ENCODE measurements around the gene SKIC8.

Gene SKIC8

GRCh38 chr15:78272316-78272715 lies 27.1 kb downstream of the SKIC8 start:
- TF ChIP-seq REST (IDR thresholded peaks at IDR 0.05; ENCODE audit: insufficient read depth in 1 of 2, low read depth in 2 of 2, low read length in 2 of 2) = no peak
- TF ChIP-seq TAF1 (IDR thresholded peaks at IDR 0.05; ENCODE audit: borderline replicate concordance, insufficient read depth, low read length) = no peak
- TF ChIP-seq SIN3A (IDR thresholded peaks at IDR 0.05; ENCODE audit: borderline replicate concordance, insufficient read depth, low read length) = no peak
- no peak for TF ChIP-seq POLR2AphosphoS5 (IDR thresholded peaks at IDR 0.05; ENCODE audit: low read depth, low read length)

- TF ChIP-seq SIN3A (IDR thresholded peaks at IDR 0.05; ENCODE audit: borderline replicate concordance, insufficient read depth, low read length) = no peak
Observed at GRCh38 chr15:78266806-78267205, 32.6 kb downstream of the SKIC8 start.

DNA sequence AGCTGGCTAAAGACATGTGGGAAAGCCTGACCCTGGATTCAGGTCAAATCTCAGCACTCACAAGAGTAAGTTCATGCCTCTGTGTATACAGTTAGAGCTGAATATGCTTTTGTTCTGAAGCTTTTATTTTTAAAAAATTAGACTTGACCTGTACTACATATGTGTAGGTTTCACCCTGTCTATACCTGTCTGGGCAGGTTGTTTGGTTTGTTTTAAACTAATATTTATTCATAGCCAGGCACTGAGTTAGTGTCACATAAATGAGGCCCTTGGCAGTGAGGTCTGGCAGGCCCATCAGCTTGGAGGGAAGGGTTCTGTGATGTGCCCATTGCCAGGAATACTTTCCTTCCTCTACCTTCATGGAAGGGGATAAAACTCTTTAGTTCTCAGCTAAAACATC lies 33.2 kb downstream of the SKIC8 start:
- TF ChIP-seq POLR2AphosphoS5 (IDR thresholded peaks at IDR 0.05; ENCODE audit: low read depth, low read length) (no peak), TAF1 (IDR thresholded peaks at IDR 0.05; ENCODE audit: borderline replicate concordance, insufficient read depth, low read length) (no peak), FOXP2 (optimal IDR thresholded peaks at IDR 0.05; ENCODE audit: borderline replicate concordance, extremely low read depth, extremely low read length, insufficient read depth) (no peak), REST (IDR thresholded peaks at IDR 0.05; ENCODE audit: insufficient read depth in 1 of 2, low read depth in 2 of 2, low read length in 2 of 2) (no peak), SIN3A (IDR thresholded peaks at IDR 0.05; ENCODE audit: borderline replicate concordance, insufficient read depth, low read length) (no peak)

DNA sequence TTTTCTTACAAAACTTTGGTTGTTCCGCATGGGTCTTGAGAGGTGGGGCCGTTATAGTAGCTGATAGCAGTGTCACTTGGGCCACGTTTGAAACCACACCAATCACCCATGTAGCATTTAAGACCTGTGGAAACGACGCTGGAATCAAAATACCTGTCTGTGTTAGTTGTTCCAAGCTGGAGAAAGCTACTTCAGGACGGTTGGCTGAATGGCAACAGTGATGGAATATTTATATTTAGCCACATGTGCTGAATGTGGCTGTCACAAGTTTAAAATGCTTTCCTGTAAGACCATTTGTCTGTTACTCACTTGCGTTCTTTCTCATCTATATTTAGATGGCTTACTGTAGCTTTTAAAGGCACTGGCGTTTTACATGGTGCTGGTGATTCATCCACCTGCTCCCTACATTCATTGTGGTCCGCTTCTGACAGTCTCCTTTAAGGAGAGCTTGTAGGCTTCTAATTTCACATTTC lies 33.6 kb downstream of the SKIC8 start:
- TF ChIP-seq SIN3A (IDR thresholded peaks at IDR 0.05; ENCODE audit: borderline replicate concordance, insufficient read depth, low read length) = no peak
- TF ChIP-seq FOXP2 (optimal IDR thresholded peaks at IDR 0.05; ENCODE audit: borderline replicate concordance, extremely low read depth, extremely low read length, insufficient read depth) = no peak
- no peak for TF ChIP-seq POLR2AphosphoS5 (IDR thresholded peaks at IDR 0.05; ENCODE audit: low read depth, low read length)
- TF ChIP-seq REST (IDR thresholded peaks at IDR 0.05; ENCODE audit: insufficient read depth in 1 of 2, low read depth in 2 of 2, low read length in 2 of 2) = no peak
- TF ChIP-seq TAF1 (IDR thresholded peaks at IDR 0.05; ENCODE audit: borderline replicate concordance, insufficient read depth, low read length) = no peak

DNA sequence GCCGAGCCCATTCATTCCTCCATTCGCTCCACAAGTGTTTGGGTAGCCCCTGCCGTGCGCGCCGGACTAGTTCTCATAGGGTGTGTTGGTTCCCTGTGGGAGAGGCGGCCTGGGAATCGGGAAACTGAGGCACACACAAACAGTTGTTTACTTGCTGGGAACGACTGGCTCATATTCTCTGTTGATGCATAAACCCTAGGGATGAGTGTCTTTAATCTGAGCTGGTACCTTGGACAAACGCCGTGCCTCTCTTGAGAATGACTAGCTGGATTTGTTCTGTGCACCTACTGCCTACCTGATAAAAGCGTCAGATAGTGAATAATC lies 34.3 kb downstream of the SKIC8 start:
- TF ChIP-seq POLR2AphosphoS5 (IDR thresholded peaks at IDR 0.05; ENCODE audit: low read depth, low read length) = no peak
- no peak for TF ChIP-seq SIN3A (IDR thresholded peaks at IDR 0.05; ENCODE audit: borderline replicate concordance, insufficient read depth, low read length)
- TF ChIP-seq REST (IDR thresholded peaks at IDR 0.05; ENCODE audit: insufficient read depth in 1 of 2, low read depth in 2 of 2, low read length in 2 of 2) = no peak
- TF ChIP-seq TAF1 (IDR thresholded peaks at IDR 0.05; ENCODE audit: borderline replicate concordance, insufficient read depth, low read length) = no peak
- no peak for TF ChIP-seq FOXP2 (optimal IDR thresholded peaks at IDR 0.05; ENCODE audit: borderline replicate concordance, extremely low read depth, extremely low read length, insufficient read depth)

All from PFSK-1 (cell line).